HG03097 (cell line): ENCODE measurements around the gene TMEM190.
"Not testable (repeated sequence)": the region's sequence is repeated elsewhere in the genome, so short reads cannot be mapped to it uniquely, and the experiment has no call there.

ENCODE experiments used
- ATAC-seq: cut with Tn5 transposase; IDR thresholded peaks from one replicate; pipeline ENCODE4 v1.9.1; 2021; ENCODE audit not compliant: unreplicated experiment, low FRiP score

TMEM190 gene

DNA sequence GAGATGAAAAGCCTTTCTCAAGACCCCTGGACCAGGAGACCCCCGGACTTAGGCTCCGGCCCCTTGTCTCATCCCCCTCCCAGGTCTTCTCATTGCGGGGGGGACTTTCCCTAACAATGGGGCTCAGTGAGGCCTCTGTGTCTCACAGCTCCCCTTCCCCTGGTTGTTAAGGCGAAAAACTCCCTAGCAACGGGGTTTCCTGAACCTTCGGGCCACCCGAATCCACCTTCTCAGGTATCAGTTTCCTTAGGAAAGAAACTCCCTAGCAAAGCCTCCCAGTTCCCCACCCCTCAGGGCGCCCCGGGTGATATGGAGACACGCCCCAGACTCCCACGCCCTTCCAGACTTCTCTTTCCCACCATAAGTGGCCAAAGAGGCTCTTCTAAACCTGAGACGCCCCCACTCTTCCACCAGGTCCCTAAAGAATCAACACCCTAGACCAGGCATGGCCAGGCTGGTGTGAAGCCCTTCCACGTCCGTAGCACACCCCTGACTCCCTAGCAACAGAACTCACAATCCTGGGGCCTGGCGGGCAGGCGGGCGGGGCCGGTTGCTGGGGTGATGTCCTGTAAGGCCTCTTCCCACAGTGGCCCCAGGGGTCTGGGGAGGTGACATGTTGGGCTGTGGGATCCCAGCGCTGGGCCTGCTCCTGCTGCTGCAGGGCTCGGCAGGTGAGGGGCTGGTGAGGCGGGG, at the start of gene TMEM190:
Gene TMEM190, plus strand, starts transcription at position 586 of the 693 bp plus-strand sequence. Its CDS starts 28 bp downstream, at position 614.
- ATAC-seq, result no peak

DNA sequence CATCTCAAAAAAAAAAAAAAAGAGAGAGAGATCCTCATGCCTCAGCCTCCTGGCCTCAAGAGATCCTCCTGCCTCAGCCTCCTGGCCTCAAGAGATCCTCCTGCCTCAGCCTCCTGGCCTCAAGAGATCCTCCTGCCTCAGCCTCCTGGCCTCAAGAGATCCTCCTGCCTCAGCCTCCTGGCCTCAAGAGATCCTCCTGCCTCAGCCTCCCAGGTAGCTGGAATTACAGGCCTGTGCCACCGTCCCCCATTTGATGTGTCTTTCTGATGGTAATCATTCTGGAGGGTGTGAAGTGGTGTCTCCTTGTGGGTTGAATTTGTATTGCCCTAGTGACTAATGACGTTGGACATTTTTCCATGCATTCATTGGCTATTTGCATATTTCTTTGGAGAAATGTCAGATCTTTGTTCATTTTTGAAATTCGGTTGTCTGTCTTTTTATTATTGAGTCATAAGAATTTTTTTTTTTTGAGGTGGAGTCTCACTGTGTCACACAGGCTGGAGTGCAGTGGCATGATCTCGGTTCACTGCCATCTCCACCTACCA, 47.8 kb upstream of the TMEM190 start:
- not testable (repeated sequence) for ATAC-seq

DNA sequence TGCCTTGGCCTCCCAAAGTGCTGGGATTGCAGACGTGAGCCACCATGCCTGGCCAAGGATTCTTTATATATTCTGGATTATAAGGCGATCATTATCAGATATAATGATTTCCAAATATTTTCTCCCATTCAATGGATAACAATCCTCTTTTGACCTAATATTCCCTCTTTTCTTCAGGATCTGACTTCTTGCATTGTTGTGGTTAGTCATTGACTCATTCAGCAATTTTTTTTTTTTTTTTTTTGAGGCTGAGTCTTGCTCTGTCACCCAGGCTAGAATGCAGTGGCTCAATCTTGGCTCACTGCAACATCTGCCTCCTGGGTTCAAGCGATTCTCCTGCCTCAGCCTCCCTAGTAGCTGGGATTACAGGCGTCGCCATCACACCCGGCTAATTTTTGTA, 46.8 kb upstream of the TMEM190 start:
- not testable (repeated sequence) for ATAC-seq

DNA sequence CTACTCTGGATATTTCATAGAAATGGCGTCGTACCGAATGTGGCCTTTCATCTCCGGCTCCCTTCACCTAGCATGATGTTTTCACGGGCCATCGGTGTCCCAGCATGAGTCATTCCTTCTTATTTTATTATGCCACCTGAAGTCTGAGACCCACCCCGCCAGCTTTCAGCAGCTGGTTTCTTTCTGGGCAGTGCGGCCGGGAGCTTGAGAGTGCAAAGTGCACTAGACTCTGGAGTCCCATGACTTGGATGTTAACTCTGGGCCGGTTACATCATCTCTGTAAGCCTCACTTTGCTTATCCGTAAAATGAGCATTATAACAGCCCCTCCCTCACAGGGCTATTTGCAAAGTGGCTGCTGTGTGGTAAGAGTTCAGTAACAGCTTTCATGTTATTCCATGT, 42.8 kb upstream of the TMEM190 start:
- ATAC-seq, result no peak

DNA sequence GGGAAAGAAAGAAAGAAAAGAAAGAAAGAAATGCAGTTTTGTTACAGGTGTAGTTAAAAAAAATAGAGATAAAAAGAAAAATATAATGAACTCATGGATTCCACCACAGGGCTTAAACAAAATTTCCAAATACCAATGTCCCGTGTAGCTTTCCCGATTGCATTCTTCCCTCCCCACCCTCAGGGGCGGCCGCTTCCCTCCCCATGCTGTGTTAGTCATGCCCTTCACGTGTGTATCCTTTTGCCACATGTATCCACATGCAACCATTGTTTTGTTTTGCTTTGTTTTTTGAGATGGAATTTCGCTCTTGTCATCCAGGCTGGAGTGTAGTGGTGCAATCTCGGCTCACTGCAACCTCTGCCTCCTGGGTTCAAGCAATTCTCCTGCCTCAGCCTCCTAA, 40.5 kb upstream of the TMEM190 start:
- ATAC-seq, result no peak

DNA sequence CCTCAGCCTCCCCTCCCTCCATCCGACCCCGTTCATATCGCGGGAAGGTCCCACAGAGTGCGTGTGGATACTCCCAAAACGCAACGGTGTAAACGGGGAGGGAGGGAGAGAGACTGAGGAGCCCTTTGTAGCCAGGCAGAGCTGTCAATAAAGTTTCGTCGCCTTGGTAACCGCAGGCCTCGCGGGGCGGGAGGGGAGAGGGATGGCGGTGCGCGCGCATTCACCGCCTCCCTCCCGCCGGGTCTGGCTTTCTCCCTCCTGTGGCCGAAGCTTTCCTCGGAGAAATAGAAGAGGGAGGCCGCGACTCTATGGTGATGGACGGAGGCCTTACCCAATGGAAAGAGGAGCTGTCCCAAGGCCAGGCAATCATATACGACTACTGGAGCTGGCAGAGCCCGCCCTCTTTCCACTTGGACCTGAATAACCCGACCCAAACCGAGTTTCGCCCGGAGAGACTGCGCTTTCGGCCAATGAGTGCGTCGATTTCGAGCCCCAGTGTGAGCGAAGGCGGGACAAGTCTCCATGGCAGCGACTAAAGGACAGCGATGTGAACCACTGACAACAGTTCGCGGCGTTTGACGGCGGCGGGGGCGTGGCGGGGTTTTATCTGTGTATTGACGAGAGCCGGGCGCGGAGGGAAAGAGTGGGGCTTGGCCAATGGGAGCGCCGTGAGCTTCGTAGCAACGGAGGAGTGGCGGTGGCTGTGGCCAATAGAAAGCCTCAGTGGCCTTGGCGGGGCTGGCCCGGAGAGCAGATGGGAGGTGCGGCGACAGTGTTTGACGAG, 37.3 kb upstream of the TMEM190 start, which contains the start of gene KMT5C:
Gene KMT5C, plus strand, starts transcription at position 772 of the 784 bp plus-strand sequence. CDS start 2,061 bp downstream, outside the sequence.
- peak; percentile 87 for ATAC-seq

DNA sequence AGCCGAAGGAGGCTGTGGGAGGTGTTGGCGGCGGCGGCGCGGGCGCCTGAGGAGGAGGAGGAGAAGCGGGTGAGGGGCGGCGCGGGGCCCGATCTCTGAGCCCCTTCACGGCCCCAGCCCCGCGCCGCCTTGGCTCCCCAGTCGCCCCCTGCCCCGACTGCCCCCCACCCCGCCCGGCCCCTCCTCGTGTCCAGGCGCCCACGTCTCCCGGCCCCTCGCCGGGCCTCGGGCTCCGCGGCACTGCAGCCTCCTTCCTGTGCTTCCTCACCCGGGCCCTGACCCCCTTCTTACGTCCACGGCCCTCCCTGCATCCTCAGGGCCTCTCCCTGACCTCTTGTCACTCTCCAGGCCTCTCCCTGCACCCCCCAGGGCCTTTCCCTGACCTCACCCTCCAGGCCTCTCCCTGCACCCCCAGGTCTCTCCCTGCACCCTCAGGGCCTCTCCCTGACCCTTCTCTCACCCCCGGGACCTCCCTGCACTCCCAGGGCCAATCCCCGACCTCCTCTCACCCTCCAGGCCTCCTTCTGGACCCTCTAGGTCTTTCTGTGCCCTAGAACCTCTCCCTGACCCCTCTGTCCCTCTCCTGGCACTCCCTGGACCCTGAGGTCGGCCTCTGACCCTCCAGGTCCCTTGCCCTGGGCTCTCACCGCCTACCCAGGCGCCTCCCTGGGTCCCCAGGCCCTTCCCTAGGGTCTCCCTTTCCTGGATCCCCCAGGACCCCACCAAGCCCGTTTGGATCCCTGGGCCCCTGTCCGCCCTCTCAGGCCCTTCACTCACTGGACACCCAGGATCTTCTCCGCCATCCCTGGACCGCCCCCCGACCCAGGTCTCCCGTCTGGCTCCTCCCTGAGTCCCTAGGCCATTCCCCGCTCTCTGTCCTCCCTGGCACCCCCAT, 36.5 kb upstream of the TMEM190 start:
- no peak for ATAC-seq

DNA sequence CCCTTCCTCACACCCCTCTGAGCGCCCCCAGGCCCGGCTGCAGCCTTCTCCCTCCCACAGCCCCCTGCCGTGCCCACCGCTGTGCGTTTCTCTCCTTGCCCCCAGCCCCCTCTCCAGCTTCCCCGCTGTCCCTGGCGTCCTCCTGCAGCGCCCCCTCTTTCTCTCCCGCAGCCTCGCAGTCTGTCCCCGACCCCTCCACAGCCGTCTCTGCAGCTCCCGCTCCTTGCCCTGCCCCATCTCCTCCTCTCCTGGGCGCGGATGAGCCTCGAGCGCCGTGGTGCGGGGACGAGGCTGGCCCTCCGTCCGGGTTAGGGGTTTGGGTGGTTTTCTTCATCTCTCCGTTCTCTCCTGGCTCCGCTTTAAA, 35.9 kb upstream of the TMEM190 start:
- no peak for ATAC-seq

DNA sequence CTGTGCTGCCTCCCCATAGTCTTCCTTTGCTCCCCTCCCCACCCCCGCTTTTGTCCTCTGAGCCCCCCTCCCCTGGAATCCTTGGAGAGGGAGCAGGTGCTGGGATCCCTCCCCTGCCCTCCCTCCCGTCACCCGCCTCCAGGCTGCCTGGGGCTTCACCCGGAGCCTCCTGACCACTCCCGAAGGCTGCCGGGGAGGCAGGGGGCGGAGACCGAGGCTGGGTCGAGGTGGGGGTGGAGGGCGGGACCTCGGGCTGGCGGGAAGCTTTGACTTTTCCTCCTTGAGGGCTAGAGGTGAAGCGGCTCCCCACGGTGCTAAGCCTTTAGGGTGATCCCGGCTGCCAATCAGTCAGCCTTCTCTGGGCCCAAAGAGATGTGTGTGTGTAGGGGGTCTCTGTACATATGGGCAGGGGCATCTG, 35.4 kb upstream of the TMEM190 start:
- ATAC-seq, result no peak

DNA sequence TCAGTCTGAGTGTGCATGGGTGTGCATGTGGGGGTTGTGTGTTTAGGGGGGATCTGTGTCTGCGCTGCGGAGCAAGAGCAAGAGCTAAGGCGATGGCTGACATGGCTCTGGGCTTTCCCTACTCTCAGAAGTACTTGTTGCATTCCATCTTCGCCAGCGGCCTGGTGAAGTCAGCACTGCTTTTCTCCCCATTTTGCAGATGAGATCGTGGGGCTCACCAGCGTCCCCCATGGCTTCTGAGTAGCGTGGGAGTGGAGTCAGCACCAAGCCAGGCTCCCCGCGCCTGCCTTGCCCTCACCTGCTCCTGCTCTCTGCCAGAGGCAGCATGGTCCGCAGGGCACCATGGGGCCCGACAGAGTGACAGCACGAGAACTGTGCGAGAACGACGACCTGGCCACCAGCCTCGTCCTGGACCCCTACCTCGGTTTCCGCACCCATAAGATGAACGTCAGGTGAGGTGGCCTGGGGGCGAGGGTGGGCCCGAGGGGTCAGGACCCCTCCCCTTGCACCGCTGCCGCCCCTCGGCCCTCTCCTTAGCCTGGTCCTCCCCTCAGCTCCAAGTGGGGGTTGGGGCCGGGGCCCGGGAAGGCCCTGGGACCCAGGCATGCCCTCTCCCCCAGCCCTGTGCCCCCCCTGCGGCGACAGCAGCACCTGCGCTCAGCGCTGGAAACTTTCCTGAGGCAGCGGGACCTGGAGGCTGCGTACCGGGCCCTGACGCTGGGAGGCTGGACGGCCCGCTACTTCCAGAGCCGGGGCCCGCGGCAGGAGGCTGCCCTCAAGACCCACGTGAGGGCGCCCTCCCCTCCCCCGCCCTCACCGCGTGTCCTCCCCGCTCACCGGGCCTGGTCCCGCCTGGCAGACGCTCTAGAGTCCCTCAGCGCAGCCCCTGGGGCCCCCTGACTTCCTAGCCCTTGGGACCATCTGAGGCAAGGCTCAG, 34.8 kb upstream of the TMEM190 start:
- no peak for ATAC-seq

DNA sequence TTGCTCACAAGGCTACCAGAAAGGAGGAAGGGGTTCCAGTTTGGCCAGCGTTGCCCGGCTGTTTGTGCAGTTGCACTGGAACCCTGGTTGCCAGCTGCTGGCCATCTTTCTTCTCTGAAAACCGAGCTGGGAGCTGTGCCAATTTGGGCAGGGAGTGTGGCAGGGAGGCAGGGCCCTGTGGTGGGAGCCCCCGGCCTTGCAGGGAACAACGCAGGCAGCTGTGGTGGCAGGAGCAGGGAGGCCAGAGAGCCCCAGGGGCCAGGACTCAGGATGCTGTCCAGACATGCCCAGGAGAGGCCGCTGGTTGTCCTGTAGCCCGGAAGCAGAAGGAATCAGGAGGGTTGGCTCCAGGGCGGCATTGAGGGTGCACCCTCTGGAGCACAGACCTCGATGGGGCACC, 32.2 kb upstream of the TMEM190 start:
- ATAC-seq, result no peak

DNA sequence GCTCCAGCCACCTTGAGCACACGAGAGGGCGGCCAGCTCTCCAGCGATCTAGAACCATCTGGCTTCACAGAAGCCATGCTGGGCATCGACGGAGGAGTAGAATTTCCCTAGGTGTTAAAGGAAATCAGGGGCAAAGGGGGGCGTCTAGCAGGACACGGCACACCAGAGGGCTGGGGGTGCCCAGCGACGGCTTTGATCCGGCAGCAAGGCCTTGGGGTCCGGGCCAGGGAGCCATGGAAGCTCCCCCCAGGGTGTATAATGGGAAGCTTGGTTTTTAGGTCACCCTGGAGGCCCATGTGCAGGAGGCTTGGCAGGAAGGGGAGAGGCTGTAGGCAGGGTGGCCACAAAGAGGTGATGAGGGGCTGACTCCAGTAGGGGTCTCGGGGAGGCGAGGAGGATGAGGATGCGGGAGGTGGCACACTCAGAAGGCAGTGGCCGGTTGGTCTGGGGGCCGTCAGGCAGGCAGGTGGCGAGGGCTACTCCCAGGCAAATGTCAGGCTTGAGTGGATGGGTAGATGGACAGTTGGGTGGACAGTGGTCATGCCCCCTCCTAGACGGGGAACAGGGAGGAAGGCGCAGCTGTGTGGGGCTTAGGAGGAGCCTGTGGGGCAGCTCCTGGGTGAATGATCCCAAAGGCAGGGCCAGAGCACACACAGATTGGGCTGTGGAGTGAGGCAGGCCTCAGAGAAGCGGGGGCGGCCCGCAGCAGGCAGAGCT, 31.4 kb upstream of the TMEM190 start:
- no peak for ATAC-seq

DNA sequence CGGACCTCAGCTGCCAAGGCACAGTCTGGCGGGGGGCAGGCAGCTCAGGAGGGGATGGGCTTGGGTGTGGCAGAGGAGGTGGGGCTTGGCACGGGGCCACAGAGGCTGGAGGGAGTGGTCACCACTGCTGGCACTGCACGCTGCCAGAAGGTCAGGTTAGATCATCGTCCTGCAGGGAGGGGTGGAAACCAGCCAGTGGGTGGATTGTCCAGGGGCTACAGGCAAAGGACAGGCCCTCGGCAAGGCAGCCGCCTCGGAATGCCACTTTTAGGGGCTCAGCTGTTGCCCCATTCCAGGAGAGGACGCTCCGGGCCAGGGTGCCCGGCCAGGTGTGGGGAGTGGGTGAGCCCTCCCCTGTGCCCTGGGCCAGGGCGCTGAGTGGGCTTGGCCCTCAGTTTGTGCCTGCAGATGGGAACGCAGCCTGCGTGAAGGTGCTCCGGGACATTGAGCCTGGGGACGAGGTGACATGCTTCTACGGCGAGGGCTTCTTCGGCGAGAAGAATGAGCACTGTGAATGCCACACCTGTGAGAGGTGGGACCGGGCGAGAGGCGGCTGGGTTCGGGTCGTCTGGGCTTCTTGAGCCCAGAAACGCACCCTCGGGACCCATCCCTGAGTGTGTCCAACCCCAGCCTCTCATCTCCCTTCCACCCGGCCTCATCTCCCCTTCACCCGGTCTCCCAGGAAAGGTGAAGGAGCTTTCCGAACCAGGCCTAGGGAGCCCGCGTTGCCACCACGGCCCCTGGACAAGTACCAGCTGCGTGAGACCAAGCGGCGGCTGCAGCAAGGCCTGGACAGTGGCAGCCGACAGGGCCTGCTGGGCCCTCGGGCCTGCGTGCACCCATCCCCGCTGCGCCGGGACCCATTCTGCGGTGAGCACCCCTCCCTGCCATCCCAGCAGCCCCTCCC, 30.6 kb upstream of the TMEM190 start:
- no peak for ATAC-seq

DNA sequence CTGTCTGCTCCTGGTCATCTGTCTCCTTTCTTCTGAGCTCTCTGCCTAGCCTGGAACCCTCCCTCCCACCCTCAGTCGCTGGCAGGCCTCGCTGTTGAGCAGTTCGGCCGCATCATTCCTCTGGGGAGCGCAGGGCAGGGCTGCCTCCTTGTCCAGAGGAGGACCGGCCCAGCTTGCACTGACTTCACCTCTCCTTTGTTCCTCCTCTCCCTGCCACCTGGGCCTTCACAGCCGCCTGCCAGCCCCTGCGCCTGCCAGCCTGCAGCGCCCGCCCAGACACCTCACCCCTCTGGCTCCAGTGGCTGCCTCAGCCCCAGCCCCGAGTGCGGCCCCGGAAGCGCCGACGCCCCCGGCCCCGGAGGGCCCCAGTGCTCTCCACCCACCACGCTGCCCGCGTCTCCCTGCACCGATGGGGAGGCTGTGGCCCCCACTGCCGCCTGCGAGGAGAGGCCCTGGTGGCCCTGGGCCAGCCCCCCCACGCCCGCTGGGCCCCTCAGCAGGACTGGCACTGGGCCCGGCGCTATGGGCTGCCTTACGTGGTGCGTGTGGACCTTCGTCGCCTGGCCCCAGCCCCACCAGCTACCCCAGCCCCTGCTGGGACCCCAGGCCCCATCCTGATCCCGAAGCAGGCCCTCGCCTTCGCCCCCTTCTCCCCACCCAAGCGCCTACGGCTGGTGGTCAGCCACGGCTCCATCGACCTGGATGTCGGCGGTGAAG, 29.7 kb upstream of the TMEM190 start:
- ATAC-seq, result no peak

DNA sequence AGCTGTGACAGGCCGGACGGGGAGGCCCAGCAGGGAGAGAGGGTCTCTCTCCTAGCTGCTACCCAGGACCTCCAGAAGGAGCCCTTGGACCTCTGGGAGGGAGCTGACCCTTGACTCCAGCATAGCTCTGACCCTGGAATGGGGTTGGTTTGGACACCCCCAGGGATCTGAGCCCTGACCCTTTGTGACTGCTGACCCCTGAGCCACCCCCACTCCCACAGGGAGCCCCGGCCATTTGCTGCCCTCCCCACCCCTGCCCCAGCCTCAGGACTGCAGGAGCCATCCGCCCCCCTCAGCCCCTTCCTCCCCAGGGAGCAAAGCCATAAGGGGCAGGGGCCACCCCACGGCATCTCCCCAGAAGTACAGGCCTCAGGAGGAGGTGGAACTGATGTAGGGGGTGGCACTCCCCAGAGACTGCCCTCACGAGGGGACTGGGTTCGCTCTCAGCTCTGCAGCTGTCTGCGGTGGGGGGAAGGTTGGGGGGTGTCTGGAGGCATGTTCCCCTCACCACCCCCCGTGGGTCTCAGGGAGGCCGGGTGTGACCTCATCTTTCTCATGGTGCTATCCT, 29.1 kb upstream of the TMEM190 start:
- ATAC-seq, result no peak

DNA sequence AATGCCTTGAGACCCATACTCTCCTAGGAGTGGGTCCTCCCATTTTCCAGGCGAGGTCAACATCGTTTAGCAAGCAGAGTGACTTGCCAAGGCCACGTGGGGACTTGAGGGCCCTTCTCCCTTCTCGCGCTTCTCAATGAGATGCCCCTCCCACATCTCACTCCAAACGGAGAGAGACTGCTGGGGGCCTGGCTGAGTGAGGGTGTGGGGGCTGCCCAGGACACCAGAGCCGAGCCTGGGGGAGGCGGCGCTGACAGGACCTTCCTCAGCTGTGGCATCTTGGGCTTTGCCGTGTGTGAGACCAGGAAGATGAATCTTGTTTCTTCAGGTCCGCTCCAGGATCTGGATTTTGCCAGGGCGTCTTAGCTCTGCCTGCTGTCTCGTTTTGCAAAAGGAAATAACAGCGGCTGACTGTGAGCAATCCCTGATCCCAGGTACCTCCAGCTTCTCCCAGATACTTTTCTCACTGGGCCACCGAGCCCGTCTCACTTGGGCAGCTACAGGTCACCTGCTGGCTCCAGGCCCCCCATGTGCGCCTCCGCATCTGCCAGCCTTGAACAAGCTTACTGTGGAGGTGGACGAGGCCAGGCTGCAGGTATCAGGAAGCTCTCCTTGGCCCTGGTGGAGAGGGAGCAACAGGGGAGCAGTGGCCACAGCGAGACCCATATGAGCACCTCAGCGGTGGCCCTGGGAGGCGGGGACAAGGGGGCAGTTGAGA, 28.1 kb upstream of the TMEM190 start:
- ATAC-seq, result no peak
